Left ventricle myocardium inferior (tissue), 1 donor: ENCODE results near the gene NUDT9. TPM values are rescaled to one million over a fixed set of nuclear protein-coding genes. Genes with fewer than 3 reads are reported as not detected.
"Not testable (repeated sequence)": the region's sequence is repeated elsewhere in the genome, so short reads cannot be mapped to it uniquely, and the experiment has no call there.

ENCODE experiments used
- DNase-seq: peaks from one replicate; pipeline ENCODE4 v3.0.0-alpha.2; 2020
- H3K27ac ChIP-seq: fragments of 200-600 bp; replicated peaks from 2 replicates; pipeline ENCODE4 v1.8.0; 2021
- H3K27me3 ChIP-seq: fragments of 200-600 bp; 2 replicates; pipeline ENCODE4 v1.8.0; 2021; ENCODE audit warnings: low read depth
- H3K36me3 ChIP-seq: fragments of 200-600 bp; 2 replicates; pipeline ENCODE4 v1.8.0; 2021
- H3K4me1 ChIP-seq: fragments of 200-600 bp; 2 replicates; pipeline ENCODE4 v1.8.0; 2021
- H3K4me3 ChIP-seq: fragments of 200-600 bp; 2 replicates; pipeline ENCODE4 v1.8.0; 2021; ENCODE audit warnings: mild to moderate bottlenecking, moderate library complexity
- H3K9me3 ChIP-seq: fragments of 200-600 bp; replicated peaks from 2 replicates; pipeline ENCODE4 v1.8.0; 2021
- CTCF ChIP-seq: fragments of 200-600 bp; IDR thresholded peaks from 2 replicates; pipeline ENCODE4 v1.8.0; 2021; ENCODE audit warnings: antibody characterized with exemption, mild to moderate bottlenecking, borderline replicate concordance
- intact Hi-C: fragments of 100-400 bp; cut with micrococcal nuclease; formaldehyde crosslinking; loops from one replicate; pipeline ENCODE4 v1.11.0; 2022
- total RNA-seq: library from RNA; stranded (reverse); fragmentation: NEBNext Ultra II Directional; extraction: Animal tissue kit (Norgen Biotek cat#: 25700); gene quantifications from one replicate; pipeline ENCODE4 v1.2.1, GENCODE V29; 2021
- donor health status: DM: no; HTN: yes; CAD: no; lungs with severe emphysema.

The NUDT9 gene
- total RNA-seq, 1 donor from 2014 or later = 29.2 TPM

GRCh38 chr4:87392183-87392582 lies 30.2 kb upstream of the NUDT9 start:
- Histone ChIP-seq H3K27me3 (no peaks in the 10 kb centered on the region), H3K27ac (peak overlapping the region; percentile 90), H3K4me3 (peak overlapping the region; percentile 73), H3K36me3 (peaks cover 5% of the 10 kb centered on the region), H3K9me3 (peaks cover 10% of the 10 kb centered on the region), H3K4me1 (peaks cover 37% of the 10 kb centered on the region)
- DNase-seq = no peak
- intact Hi-C loops = no loop called here
- TF ChIP-seq CTCF = no peak

GRCh38 chr4:87395073-87395472 lies 27.3 kb upstream of the NUDT9 start:
- DNase-seq, H3K27ac ChIP-seq, intact Hi-C loops, H3K27me3 ChIP-seq, H3K9me3 ChIP-seq, H3K4me3 ChIP-seq, H3K36me3 ChIP-seq: not testable (repeated sequence)
- H3K4me1 ChIP-seq = peaks cover 15% of the 10 kb centered on the region

- H3K4me3 ChIP-seq, H3K27ac ChIP-seq, H3K27me3 ChIP-seq, H3K36me3 ChIP-seq, H3K4me1 ChIP-seq, H3K9me3 ChIP-seq, intact Hi-C loops, DNase-seq: not testable (repeated sequence)
Observed at GRCh38 chr4:87395851-87396250, 26.5 kb upstream of the NUDT9 start.

- DNase-seq = no peak
- no peaks in the 10 kb centered on the region for H3K36me3 ChIP-seq
Observed at GRCh38 chr4:87399148-87399547, 23.2 kb upstream of the NUDT9 start.

GRCh38 chr4:87399954-87400353 lies 22.4 kb upstream of the NUDT9 start:
- Histone ChIP-seq H3K9me3 (no peaks in the 10 kb centered on the region), H3K27me3 (no peaks in the 10 kb centered on the region), H3K27ac (no peak overlapping the region), H3K4me3 (no peak overlapping the region), H3K4me1 (no peaks in the 10 kb centered on the region), H3K36me3 (no peaks in the 10 kb centered on the region)
- DNase-seq = no peak
- intact Hi-C loops = no loop called here
- TF ChIP-seq CTCF = no peak

More at GRCh38 chr4:87399148-87399547, 23.2 kb upstream of the NUDT9 start:
- Histone ChIP-seq H3K9me3 (no peaks in the 10 kb centered on the region), H3K27ac (no peak overlapping the region), H3K4me3 (no peak overlapping the region), H3K27me3 (no peaks in the 10 kb centered on the region), H3K4me1 (no peaks in the 10 kb centered on the region)
- intact Hi-C loops = no loop called here
- TF ChIP-seq CTCF = no peak

GRCh38 chr4:87403732-87404131 lies 18.6 kb upstream of the NUDT9 start:
- intact Hi-C loops = not testable (repeated sequence)

GRCh38 chr4:87405211-87405820 lies 17.1 kb upstream of the NUDT9 start:
- Histone ChIP-seq H3K27me3 (peaks cover 4% of the 10 kb centered on the region), H3K9me3 (no peaks in the 10 kb centered on the region), H3K36me3 (no peaks in the 10 kb centered on the region), H3K4me3 (no peak overlapping the region), H3K4me1 (peaks cover 3% of the 10 kb centered on the region), H3K27ac (no peak overlapping the region)
- no peak for DNase-seq
- no peak for TF ChIP-seq CTCF
- intact Hi-C loops = no loop called here

More at GRCh38 chr4:87403732-87404131, 18.6 kb upstream of the NUDT9 start:
- not testable (repeated sequence) for H3K27ac ChIP-seq, DNase-seq, H3K4me1 ChIP-seq, H3K9me3 ChIP-seq, H3K27me3 ChIP-seq, H3K4me3 ChIP-seq, H3K36me3 ChIP-seq
